Loucy (cell line): ENCODE data around the gene DNALI1.

ENCODE experiments used
- CTCF ChIP-seq: fragments of 200-600 bp; sonication (generic); conservative IDR thresholded peaks from 2 replicates; pipeline ENCODE4 v1.5.1; 2014; ENCODE audit warnings: mild to moderate bottlenecking, antibody characterized with exemption, low read length
- EZH2phosphoT487 ChIP-seq: fragments of 200-600 bp; IDR thresholded peaks from 2 replicates; pipeline ENCODE4 v1.6.1; 2018; ENCODE audit warnings: antibody characterized with exemption, mild to moderate bottlenecking, moderate library complexity, borderline replicate concordance

- TF ChIP-seq CTCF (no peak), EZH2phosphoT487 (no peak)
Measured at GRCh38 chr1:37605061-37605650, 48.4 kb downstream of the DNALI1 start.
